Measurements from ENCODE around the gene TRIAP1. TPM values are rescaled to one million over a fixed set of nuclear protein-coding genes. Genes with fewer than 3 reads are reported as not detected.

Gene TRIAP1
- 10 to 100 TPM; 10.2 to 21.3 (median 13.0) TPM for total RNA-seq

GRCh38 chr12:120445911-120446843, at the start of gene TRIAP1, which contains the start of gene GATC:
Gene TRIAP1, minus strand, starts transcription at chr12:120446384. Its CDS starts 12 bp downstream, at chr12:120446372.
Gene GATC, plus strand, starts transcription at chr12:120446444. Its CDS starts 37 bp downstream, at chr12:120446481.
- Histone ChIP-seq H3K36me3 (no peaks in the 10 kb centered on the region), H3K4me1 (peaks cover 0 to 15% of the 10 kb centered on the region in 2 donors), H3K4me3 (peak within 1 kb of the TSS; percentile 90 to 99 (median 97)), H3K27me3 (no peaks in the 10 kb centered on the region), H3K27ac (peak within 1 kb of the TSS; percentile 93 to 97), H3K9me3 (no peaks in the 10 kb centered on the region)
- TF ChIP-seq POLR2AphosphoS5 (IDR thresholded peaks at IDR 0.05) (peak; percentile 96 to 98 (median 97)), POLR2A (IDR thresholded peaks at IDR 0.05) (peak; percentile 73), CTCF (IDR thresholded peaks at IDR 0.05) (no peak)
- intact Hi-C loops (cut with DNase I; ENCODE audit: low total_unique reads), result loop anchor here (5.0 kb wide), 1 partner anchor 1476 kb away; no protein-coding TSS in a partner anchor
- DNase-seq (ENCODE audit: low spot score in 2 of 2), result peak; percentile 74 to 83

GRCh38 chr12:120495186-120495730, 49.1 kb upstream of the TRIAP1 start:
- no peak for DNase-seq (ENCODE audit: low spot score in 2 of 2)
- no peaks in the 10 kb centered on the region for H3K27me3 ChIP-seq
- TF ChIP-seq CTCF (IDR thresholded peaks at IDR 0.05) (no peak), POLR2AphosphoS5 (IDR thresholded peaks at IDR 0.05) (no peak), POLR2A (IDR thresholded peaks at IDR 0.05) (no peak)
- no peaks in the 10 kb centered on the region for H3K36me3 ChIP-seq
- no peaks in the 10 kb centered on the region for H3K9me3 ChIP-seq
- H3K27ac ChIP-seq, result peak overlapping the region; percentile 87 to 92
- peaks cover 0 to 3% of the 10 kb centered on the region in 2 donors for H3K4me1 ChIP-seq
- intact Hi-C loops (cut with DNase I; ENCODE audit: low total_unique reads), result no loop called here
- peak overlapping the region; percentile 67 to 98 (median 77) for H3K4me3 ChIP-seq

- H3K4me1 ChIP-seq, result no peaks in the 10 kb centered on the region
- no peaks in the 10 kb centered on the region for H3K36me3 ChIP-seq
- intact Hi-C loops (cut with DNase I; ENCODE audit: low total_unique reads), result no loop called here
- no peaks in the 10 kb centered on the region for H3K27me3 ChIP-seq
- H3K27ac ChIP-seq, result no peak overlapping the region
- no peaks in the 10 kb centered on the region for H3K9me3 ChIP-seq
- DNase-seq (ENCODE audit: low spot score in 2 of 2), result no peak
- no peak overlapping the region for H3K4me3 ChIP-seq
- TF ChIP-seq POLR2AphosphoS5 (IDR thresholded peaks at IDR 0.05), result no peak
- TF ChIP-seq POLR2A (IDR thresholded peaks at IDR 0.05), result no peak
- TF ChIP-seq CTCF (IDR thresholded peaks at IDR 0.05), result no peak
Measured at GRCh38 chr12:120490833-120491512, 44.8 kb upstream of the TRIAP1 start.

- no peak for TF ChIP-seq CTCF (IDR thresholded peaks at IDR 0.05)
- TF ChIP-seq POLR2A (IDR thresholded peaks at IDR 0.05), result no peak
- no peak for TF ChIP-seq POLR2AphosphoS5 (IDR thresholded peaks at IDR 0.05)
- Histone ChIP-seq H3K27ac (no peak overlapping the region), H3K4me3 (no peak overlapping the region), H3K36me3 (no peaks in the 10 kb centered on the region), H3K27me3 (no peaks in the 10 kb centered on the region), H3K4me1 (no peaks in the 10 kb centered on the region), H3K9me3 (no peaks in the 10 kb centered on the region)
- intact Hi-C loops (cut with DNase I; ENCODE audit: low total_unique reads), result no loop called here
- no peak for DNase-seq (ENCODE audit: low spot score in 2 of 2)
Measured at GRCh38 chr12:120490325-120490724, 44.1 kb upstream of the TRIAP1 start.
